Activated CD4-positive, CD25-positive, alpha-beta regulatory T cell (primary cell): ENCODE measurements around the gene MTHFSD.
A peak's percentile ranks its signal among the peaks of the same experiment; 100 is the strongest.
"Not testable (repeated sequence)": the region's sequence is repeated elsewhere in the genome, so short reads cannot be mapped to it uniquely, and the experiment has no call there.

Source experiments
- DNase-seq, 4 experiments: peaks; one replicate each; lab custom pipeline; 2025; lab: John Stamatoyannopoulos, UW

Gene MTHFSD, protein sequence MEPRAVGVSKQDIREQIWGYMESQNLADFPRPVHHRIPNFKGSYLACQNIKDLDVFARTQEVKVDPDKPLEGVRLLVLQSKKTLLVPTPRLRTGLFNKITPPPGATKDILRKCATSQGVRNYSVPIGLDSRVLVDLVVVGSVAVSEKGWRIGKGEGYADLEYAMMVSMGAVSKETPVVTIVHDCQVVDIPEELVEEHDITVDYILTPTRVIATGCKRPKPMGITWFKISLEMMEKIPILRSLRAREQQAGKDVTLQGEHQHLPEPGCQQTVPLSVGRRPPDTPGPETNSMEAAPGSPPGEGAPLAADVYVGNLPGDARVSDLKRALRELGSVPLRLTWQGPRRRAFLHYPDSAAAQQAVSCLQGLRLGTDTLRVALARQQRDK

DNA sequence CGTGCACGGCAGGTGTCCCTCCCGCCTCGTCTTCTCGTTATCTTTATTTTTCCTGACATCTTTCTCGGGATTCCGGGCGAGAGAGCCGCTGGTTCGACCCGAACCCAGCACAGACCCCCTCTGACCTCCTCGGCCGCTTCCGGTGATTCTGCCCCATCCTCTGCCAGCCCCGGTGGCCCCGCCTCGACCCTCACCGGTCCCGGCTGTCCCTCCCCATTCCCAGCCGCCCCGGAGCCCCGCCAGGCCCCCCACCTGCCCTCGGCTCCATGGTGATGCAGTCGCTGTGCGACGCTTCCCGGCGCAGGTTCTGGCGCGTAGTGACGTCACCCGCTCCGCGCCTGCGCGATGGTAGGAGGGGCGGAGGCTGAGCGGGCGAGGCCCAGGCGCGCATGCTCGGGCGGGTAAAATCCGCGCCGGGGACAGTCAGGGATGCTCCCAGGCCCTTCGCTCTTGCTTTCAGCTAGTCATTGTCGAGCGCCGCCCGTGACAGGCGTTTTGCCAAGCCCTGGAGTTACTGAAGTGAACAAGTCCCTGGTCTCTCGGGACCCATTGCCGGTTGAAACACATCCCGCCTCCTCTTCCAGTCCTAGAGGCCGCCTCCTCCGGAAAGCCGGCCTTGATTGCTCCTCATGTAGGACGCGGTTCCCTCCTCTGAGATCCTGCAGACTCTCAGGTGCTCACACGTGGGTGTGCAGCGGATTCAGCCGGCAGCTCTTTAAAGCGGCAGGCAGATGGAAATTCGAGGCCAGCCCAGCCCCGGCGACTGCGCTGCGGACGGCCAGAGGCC, at the start of gene MTHFSD:
Gene MTHFSD, minus strand, starts transcription at position 319 of the 787 bp plus-strand sequence. Its CDS starts 51 bp downstream, at position 268.
- DNase-seq, result peak; percentile 92 to 94 (median 94)

DNA sequence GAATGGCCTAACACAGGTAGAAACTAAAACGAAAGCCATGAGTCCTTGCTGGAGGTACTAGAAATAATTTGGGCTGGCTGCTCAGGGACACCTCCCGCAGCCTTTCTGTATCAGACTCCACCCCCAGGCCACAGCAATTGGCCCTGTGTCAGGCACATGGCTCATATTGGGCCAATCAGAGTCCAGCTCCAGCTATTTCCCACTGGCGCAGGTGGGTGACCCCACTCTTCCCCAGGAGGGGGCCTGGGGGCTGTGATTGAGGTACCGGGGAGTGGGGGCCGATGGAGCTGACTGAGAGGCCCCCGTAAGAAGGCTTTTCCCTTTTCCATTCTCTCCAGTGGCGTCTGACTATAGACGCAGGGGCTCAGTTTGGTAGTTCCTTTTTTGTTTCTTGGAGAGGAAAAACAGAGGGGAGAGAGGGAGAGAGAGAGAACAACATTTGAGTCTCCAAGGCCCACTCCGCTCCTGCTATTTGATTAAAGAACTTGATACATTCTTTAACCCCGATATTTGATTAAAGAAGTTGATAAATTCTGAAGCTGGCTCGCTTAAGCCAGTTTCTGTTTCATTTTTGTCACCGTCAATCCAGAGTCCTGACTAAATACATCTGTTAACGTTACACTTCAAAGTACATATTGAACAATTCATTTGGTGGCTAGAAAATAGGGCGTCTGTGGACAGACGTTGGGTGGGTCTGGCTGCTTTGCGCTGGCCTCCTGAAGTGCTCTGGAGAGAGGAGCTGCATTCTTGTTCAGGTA, 49.6 kb upstream of the MTHFSD start:
- peak in 1 of 4 experiments; percentile 9 for DNase-seq

DNA sequence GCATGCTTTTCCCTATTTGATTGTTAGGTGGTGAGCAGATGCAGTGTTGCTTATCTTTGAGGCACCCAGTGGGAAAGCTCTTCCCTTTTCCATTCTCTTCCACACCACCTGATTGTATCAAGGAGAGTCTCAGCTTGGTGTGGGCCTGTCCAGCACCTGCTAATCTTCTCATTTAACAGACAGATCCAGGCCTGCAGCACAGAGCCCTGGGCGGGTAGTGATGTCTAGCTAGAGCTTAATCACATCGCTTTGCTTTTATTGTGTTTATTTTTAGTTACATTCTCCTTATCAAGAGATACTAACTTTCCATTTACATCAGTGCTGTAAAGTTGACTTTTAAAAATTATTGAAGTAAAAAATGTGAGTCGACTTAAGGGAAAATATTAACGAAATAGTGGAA, 47.5 kb upstream of the MTHFSD start:
- DNase-seq, result no peak

DNA sequence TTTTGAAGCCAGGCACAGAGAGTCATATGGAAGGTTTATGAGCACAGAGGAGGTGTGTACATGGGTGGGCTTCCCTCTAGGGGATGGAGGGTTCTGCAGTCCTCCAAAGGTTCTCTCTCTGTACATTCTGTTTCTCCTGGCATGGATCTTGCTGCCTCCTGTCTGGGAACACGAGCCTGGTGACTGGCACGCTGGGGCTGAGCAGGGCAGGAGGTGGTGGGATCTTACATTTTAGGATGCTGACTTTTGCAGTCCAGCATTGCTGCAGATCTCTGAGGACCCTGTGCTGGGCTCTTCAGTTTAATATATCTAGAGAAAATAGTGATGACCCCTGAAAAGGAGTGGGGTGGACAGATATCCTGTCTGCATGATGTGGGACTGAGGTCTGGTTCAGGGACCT, 46.3 kb upstream of the MTHFSD start:
- DNase-seq, result no peak

DNA sequence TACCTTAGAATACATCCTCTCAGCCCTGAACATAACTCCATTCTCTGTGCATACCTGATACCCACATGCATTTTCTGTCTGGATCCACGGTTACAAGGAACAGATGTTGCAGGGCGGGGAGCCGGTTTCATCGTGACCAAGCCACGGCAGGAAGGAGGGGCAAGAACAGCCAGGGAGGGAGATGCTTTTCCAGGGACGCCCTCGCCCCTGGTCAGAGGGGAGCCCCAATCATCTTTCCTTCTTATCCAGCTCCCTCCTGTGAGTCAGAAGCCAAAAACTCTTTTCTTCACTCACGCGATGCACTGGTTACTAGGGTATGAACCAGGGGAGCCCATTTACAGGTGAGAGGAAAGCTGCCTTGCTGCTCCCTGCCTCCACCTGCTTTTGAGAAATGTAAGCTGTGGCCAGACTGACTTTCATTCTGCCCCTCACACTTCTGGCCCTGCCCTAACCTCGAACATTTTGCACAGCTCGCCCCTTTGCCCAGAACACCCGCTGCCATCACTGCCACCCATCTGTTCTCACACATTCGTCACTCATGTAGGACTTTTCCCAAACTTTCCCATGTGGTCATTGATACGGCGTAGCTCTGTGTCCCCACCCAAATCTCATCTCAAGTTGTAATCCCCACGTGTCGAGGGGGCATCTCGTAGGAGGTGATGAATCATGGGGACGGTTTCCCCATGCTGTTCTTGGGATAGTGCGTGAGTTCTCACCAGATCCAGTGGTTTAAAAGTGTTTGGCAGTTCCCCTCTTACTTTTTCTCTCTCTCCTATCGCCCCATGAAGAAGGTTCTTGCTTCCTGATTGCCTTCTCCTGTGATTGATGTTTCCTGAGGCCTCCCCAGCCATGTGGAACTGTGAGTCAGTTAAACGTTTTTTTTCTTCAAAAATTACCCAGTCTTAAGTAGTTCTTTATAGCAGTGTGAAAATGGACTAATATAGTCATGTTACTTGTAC, 43.9 kb upstream of the MTHFSD start:
- no peak for DNase-seq

DNA sequence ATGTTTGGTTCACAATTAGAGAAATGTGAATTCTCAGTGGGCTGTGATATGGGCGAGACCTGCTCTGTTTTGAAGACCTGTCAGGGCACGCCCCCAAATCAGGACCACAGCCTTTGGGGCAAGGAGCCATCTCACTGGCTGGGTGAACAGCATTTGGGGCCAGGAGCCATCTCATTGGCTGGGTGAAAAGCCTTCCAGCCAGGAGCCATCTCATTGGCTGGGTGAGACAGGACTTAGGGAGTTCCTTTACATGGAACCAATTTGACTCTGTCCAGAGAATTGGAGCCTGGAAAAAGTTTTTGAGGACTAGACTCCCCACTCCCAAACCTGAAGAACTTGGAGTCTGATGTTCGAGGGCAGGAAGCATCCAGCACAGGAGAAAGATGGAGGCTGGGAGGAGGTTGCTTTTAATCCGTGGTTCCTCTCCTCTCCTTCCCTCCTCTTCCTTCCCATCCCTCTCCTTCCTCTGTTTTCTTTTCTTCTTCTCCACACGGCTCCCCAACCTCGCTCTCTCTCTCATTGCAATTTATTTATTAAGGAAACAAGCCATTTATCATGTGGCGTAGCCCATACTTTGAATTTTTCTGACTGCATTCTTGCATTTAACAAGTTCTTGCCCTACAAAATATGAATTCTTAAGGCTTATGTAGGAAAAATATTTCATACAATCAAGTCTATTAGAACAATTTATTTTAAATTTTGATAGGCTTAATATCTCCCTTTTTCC, 43.0 kb upstream of the MTHFSD start:
- no peak for DNase-seq

DNA sequence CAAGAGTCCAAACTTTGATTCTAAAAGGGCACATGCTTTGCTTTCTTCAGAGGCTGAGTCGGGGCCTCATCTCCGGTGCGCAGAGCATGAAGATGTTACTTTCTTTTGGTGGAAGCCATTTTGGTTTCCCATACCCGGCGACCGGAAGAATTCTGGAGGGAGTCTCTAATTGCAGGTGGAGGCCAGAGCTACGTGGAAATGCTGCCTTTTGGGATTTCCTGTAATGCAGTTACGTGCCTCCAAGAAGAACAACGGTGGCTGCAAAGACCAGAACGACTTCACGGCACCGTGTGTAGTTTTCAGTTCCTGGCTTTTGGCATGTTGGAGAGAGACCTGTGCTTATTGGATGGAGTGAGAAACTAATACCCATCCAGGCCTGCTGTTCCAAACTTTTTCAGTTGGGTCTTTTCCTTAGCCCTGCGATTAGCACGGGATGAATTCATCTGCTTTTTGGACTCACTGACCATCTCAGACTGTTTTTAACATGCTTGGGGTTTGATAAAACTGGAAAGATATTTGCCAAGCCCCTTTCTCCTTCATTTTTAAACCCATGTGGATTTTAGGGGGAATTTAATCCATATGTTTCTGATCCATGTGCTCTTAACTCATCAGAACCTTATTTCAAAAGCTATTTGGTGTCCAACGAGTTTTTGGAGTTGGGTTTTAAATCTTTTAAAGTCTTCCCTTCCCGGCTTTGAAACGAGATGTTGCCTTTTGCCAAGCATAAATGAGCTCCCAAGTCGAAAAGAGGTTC, 42.3 kb upstream of the MTHFSD start:
- no peak for DNase-seq

DNA sequence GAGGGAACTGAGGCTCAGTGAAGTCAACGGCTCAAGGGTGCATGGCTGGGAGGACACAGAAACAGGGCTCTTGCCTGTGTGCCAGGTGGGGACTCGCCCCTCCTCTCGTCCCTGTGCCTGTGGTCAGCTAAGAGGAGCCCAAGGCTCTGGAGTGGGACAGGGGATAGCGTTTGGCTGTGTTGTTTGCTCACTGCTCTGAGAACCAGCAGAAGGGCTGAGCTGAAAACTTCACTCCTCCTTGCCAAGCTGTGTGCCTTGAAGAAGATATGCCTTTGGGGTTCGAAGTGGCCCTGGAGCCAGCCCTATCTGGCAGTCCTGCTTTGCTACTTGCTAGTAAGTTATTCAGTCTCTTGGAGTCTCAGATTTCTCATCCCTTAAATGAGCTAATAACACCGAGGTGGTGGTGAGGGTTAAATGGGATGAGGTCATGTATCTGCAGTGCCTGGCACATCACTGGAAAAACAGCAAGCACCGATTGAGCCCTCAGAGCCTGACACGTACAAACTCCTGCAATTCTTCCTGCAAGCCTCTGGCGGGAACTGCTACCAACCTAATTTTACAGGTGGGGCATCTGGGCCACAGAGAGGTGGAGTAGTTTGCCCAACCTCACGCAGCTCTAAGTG, 41.1 kb upstream of the MTHFSD start:
- no peak for DNase-seq

DNA sequence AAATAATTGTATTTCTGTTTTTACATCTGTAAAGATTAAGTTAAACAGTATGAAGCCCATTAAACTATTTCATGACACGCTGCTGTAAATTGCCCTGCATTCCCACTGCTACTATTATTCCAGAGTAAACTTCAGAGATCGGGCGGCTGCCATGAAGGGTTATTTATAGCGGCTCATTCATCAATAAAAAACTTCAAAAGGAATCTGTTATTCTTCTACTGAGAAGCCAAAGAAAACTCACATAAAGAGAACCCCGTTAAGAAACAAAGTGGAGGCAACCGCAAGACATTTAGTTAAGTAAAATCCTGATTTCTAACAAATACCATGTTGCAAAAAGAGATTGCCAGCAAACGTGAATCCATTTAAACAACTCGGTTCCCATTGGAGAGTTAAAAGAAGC, 39.7 kb upstream of the MTHFSD start:
- DNase-seq, result no peak

DNA sequence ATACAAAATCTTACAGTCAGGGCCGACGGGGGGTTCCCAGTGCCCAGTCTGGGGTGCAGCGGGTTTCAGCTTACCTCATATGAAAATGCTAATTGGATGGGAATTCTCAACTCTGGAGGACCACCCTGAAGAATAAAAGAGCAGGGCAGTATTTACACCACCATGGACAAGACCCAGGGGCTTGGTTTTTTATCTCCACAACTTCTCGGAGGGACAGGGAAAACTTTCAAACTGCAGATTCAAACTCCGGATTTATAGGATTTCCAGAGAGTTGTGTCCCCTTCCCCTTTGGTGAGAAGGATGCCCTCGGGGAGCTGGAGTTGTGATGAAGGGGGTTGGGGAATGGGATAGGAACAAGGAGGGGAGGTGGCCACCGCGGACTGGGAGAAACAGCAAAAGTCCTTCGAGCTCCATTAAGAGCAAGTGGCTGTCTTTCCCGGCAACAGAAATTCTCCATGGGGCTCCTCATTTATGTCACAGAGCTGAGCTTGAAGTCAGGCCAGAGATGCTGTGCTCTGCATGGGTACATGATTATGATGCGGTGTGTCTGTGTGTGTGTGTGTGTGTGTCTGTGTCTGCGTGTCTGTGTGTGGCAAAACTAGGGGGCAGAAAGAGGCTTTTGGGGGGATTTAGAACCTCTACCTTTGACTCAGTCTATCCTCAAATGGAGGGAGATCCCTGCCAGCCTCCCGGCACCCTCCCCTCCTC, 39.0 kb upstream of the MTHFSD start:
- no peak for DNase-seq

DNA sequence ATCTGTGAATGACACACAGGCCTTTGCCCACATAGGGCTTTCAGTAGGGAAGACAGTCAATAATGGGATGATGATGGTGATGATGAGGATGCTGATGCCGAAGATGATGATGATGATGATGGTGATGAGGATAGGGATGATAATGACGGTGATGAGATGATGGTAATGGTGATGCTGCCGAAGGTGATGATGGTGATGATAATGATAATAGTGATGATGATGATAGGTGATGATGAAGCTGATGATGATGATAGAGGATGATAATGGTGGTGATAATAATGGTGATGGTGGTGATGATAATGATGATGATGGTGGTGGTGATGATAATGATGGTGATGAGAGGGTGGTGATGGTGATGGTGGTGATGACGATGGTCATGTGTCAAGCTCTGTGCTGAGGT, 36.2 kb upstream of the MTHFSD start:
- DNase-seq, result no peak

DNA sequence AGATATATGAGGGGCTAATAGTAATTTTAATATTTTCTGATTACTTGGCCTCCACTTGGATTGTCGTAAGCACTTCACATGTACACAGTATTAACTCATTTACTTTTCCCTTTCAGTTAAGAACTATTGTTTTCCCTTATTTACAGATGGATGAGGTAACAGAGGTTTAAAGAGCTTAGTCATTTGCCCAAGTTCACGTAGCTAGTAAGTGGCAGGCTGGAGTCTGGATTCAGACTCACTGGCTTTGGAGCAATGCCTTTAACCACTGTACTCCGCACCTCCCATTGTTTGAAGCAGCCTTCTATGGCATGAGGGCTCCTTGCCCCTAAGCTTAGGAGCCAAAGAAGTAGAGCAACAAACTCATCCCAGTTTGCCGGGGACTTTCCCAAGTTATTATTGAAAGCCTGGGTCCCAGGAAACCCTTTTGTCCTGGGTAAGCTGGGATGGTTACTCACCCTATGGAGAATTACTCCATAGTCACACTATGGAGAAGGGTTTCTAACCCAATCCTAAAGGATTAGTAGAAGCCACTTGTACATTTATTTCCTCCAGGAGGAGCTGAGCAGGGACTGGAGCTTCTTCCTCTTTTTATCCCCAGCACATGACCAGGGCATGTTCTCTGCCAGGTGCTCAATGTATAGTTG, 35.6 kb upstream of the MTHFSD start:
- no peak for DNase-seq

DNA sequence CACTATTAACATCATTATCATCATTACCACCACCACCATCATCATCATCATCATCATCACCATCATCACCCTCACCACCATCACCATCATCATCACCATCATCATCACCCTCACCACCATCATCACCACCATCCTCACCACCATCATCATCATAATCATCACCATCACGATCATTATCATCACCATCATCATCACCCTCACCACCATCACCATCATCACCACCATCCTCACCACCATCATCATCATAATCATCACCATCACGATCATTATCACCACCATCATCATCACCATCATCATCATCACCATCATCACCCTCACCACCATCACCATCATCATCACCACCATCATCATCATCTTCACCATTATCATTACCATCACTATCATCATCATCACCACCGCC, 32.9 kb upstream of the MTHFSD start:
- not testable (repeated sequence) for DNase-seq

DNA sequence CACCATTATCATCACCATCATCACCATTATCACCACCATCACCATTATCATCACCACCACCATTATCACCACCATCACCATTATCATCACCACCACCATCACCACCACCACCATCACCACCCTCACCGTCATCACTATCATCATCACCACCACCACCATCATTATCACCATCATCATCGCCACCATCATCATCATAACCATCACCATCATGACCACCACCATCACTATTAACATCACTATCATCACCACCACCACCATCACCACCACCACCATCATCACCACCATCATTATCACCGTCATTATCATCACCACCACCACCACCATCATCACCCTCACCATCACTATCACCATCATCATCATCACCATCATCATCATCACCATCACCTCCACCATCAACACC, 32.5 kb upstream of the MTHFSD start:
- DNase-seq, result no peak

DNA sequence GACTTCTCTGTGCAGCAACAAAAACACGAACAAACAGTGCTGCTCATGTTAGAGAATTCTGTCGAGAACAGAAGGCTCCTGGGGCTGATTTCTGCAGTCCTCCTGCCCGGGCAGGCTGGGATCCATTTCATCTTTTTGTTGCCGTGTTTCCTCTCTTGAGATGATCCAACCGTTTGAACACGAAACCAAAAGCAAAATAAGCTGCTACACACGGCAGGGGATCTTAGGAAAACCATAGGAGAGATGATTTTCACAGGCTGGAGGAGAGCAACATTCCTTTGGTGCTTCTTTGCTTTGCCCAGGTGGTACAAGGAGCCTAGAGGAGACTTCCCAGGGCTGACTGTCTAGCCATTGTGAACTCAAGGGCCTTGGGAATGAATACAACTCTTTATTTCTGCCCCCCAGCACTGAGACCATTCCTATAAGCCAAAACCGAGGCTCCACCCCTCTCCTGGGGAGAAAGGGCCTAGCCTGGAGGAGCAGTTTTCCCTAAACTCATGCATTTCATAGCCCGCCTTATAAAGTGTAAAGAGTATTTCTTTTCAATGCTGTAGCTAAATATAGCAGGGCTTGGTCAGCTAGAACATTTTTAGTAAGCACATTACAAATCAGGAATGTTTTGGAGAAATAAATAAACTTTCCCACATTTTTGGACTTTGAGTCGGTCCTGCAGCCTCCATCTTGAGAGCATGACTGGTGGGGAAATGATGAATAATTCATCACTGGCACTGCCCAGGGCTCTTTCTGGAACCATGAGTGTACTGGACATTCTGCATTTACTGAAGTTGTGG, 31.0 kb upstream of the MTHFSD start:
- no peak for DNase-seq

DNA sequence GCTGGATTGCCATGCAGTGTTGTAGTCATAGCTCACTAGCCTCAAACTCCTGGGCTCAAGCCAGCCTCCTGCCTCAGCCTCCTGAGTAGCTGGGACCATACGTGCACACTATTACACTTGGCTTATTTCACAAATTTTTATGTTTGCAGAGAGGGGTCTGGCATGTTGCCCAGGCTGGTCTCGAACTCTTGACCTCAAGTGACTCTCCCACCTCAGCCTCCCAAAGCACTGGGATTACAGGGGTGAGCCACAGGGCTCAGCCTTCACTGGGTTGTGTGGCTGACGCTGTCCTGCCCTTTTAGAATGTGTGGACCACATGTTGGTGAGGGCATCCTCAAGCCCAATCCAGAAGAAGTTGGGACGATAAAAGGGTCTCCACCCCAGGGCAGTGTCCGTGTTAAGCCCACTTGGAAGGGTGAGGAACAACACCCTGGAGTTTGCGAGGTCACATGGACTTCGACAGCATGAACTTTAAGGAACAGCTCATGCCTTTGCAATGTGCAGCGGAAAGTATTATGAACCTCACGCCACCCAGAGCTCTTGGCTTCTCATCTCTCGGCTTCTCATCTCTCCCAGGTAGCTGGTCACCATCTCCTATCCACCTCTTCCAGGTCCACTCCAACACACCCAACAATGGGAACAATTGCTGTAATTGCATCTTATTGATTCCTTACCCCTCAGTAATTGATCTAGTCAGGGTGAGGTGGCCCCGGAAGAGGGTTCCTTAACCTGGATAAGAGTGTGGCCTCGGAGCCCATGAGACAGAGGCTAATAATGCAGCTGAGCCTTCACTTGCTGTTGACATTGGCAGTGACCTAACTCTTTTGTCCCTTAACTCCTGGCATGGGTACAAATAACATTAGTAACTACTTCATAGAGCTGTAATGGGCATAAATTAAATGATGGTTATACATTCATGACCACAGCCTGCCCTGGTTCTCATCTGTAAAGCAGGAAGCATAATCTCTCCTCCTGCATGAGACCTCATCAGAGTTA, 30.0 kb upstream of the MTHFSD start:
- no peak for DNase-seq
